B cell (primary cell): ENCODE measurements around the gene KCNT2.

Source experiments
- EZH2 ChIP-seq: IDR thresholded peaks from 2 replicates; pipeline ENCODE4 v1.6.1; 2012; ENCODE audit warnings: borderline replicate concordance, low read depth, mild to moderate bottlenecking, moderate library complexity, low read length; ENCODE audit not compliant: insufficient read depth, poor library complexity, severe bottlenecking
- TF ChIP-seq, protein P1 (sequence below): fragments of 200-600 bp; IDR thresholded peaks from one replicate; pipeline ENCODE4 v1.8.0; 2022; ENCODE audit warnings: antibody characterized with exemption, mild to moderate bottlenecking

DNA sequence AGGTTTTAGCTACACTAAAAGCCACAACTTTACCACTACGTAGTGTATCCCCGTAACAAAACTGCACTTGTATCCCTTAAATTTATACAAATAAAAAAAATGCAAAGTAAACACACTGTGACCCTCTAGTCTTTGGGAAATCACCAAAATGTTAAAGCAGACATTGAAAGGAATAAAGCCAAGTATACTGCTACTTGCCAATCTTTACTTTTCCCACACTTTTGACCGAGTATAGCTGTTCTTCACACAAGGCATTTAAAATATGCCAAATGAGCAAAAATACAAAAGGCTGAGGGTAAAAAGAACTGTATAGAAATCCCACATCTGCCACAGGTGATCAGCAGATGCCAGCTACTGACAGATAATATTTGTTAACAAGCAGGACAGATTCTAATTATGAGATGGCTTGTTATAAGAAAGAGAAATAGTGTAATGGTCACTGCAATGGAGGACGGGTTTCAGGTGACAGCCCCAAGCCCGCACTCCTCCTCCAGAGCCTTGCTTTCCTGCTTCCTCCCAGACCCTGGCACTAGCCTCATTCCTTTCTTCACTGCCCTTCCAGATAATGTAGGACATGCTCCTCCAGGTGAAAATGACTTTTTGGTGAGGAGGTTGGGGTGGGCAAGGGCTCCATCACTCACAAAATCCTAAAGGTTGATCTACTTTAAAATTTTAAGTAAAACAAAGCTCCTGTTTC, 18.1 kb downstream of the KCNT2 start:
- TF ChIP-seq, protein P1, sequence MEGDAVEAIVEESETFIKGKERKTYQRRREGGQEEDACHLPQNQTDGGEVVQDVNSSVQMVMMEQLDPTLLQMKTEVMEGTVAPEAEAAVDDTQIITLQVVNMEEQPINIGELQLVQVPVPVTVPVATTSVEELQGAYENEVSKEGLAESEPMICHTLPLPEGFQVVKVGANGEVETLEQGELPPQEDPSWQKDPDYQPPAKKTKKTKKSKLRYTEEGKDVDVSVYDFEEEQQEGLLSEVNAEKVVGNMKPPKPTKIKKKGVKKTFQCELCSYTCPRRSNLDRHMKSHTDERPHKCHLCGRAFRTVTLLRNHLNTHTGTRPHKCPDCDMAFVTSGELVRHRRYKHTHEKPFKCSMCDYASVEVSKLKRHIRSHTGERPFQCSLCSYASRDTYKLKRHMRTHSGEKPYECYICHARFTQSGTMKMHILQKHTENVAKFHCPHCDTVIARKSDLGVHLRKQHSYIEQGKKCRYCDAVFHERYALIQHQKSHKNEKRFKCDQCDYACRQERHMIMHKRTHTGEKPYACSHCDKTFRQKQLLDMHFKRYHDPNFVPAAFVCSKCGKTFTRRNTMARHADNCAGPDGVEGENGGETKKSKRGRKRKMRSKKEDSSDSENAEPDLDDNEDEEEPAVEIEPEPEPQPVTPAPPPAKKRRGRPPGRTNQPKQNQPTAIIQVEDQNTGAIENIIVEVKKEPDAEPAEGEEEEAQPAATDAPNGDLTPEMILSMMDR: no peak
- TF ChIP-seq EZH2: no peak
